Mesendoderm (in vitro differentiated cells): ENCODE measurements around the gene COG4. TPM values are rescaled to one million over a fixed set of nuclear protein-coding genes. Genes with fewer than 3 reads are reported as not detected.

Experiments
- DNase-seq: peaks from one replicate; pipeline ENCODE4 v3.0.0; 2013
- H2AK5ac ChIP-seq: 2 replicates; pipeline ENCODE4 v1.6.1; 2013; ENCODE audit warnings: low read length, inconsistent platforms
- H2BK120ac ChIP-seq: 2 replicates; pipeline ENCODE4 v1.6.1; 2013; ENCODE audit warnings: low read depth, mild to moderate bottlenecking, low read length, moderate library complexity, mixed read lengths
- H2BK15ac ChIP-seq: replicated peaks from 2 replicates; pipeline ENCODE4 v1.6.1; 2013; ENCODE audit warnings: low read depth, mild to moderate bottlenecking, moderate library complexity
- H2BK5ac ChIP-seq: 2 replicates; pipeline ENCODE4 v1.6.1; 2013; ENCODE audit warnings: low read length, inconsistent platforms
- H3K18ac ChIP-seq: 2 replicates; pipeline ENCODE4 v1.6.1; 2013; ENCODE audit warnings: mild to moderate bottlenecking, low read length, mixed read lengths
- H3K23ac ChIP-seq: one replicate; pipeline ENCODE4 v1.6.1; 2013; ENCODE audit warnings: low read length
- H3K27ac ChIP-seq: 2 replicates; pipeline ENCODE4 v1.5.1; 2013; ENCODE audit warnings: low read depth, mild to moderate bottlenecking, inconsistent platforms, low read length, moderate library complexity
- H3K27me3 ChIP-seq: 2 replicates; pipeline ENCODE4 v1.6.1; 2013; ENCODE audit warnings: low read length, control low read depth, mild to moderate bottlenecking, inconsistent platforms; ENCODE audit not compliant: insufficient read depth, poor library complexity
- H3K36me3 ChIP-seq: 2 replicates; pipeline ENCODE4 v1.6.1; 2013; ENCODE audit warnings: low read length, inconsistent platforms; ENCODE audit not compliant: control insufficient read depth, insufficient read depth
- H3K4ac ChIP-seq: one replicate; pipeline ENCODE4 v1.6.1; 2013; ENCODE audit warnings: low read depth, mild to moderate bottlenecking, low read length, moderate library complexity
- H3K4me1 ChIP-seq: 2 replicates; pipeline ENCODE4 v1.6.1; 2013; ENCODE audit warnings: low read depth, low read length, inconsistent platforms; ENCODE audit not compliant: control insufficient read depth
- H3K4me2 ChIP-seq: 2 replicates; pipeline ENCODE4 v1.6.1; 2013; ENCODE audit warnings: low read length
- H3K4me3 ChIP-seq: 2 replicates; pipeline ENCODE4 v1.5.1; 2013; ENCODE audit warnings: mild to moderate bottlenecking, low read length
- H3K56ac ChIP-seq: one replicate; pipeline ENCODE4 v1.6.1; 2013; ENCODE audit warnings: low read length
- H3K79me1 ChIP-seq: 2 replicates; pipeline ENCODE4 v1.6.1; 2013; ENCODE audit warnings: low read length, inconsistent platforms
- H3K79me2 ChIP-seq: 2 replicates; pipeline ENCODE4 v1.6.1; 2013; ENCODE audit warnings: mild to moderate bottlenecking, low read length; ENCODE audit not compliant: control insufficient read depth, insufficient read depth
- H3K9ac ChIP-seq: 2 replicates; pipeline ENCODE4 v1.6.1; 2013; ENCODE audit warnings: low read length, inconsistent platforms
- H4K5ac ChIP-seq: one replicate; pipeline ENCODE4 v1.6.1; 2013; ENCODE audit warnings: low read length
- H4K8ac ChIP-seq: one replicate; pipeline ENCODE4 v1.6.1; 2013; ENCODE audit warnings: low read depth, mild to moderate bottlenecking, control low read depth, low read length, moderate library complexity
- WGBS: extraction: QIAGEN DNeasy Blood & Tissue Kit; methylation state at CpG from one replicate; pipeline ENCODE4 v1.1.7; 2013; ENCODE audit warnings: low lambda C conversion rate, missing lambda C conversion rate; ENCODE audit not compliant: insufficient coverage; ENCODE audit errors: extremely low coverage; 5-methylcytosine and 5-hydroxymethylcytosine counted together
- polyA plus RNA-seq, 2 experiments: library from polyadenylated mRNA; stranded (reverse); fragments of 200-250 nt; gene quantifications; one replicate each; pipeline ENCODE4 v1.2.3, GENCODE V29; 2013

Gene COG4
- 23.8 TPM for polyA plus RNA-seq (2013, experiment 1 of 2)
- 24.5 TPM for polyA plus RNA-seq (2013, experiment 2 of 2)

- Histone ChIP-seq H2AK5ac (no peak within 1 kb of the TSS), H2BK120ac (no peak within 1 kb of the TSS), H4K8ac (peak within 1 kb of the TSS; percentile 97), H3K27ac (peak within 1 kb of the TSS; percentile 81), H3K27me3 (no peaks in the 10 kb centered on the region), H3K56ac (peak within 1 kb of the TSS; percentile 98), H2BK5ac (peak within 1 kb of the TSS; percentile 85), H3K36me3 (no peaks in the 10 kb centered on the region), H3K9ac (peak within 1 kb of the TSS; percentile 91), H3K4ac (peak within 1 kb of the TSS; percentile 93), H3K79me2 (peaks cover 45% of the 10 kb centered on the region), H3K79me1 (peaks cover 5% of the 10 kb centered on the region), H3K18ac (peak within 1 kb of the TSS; percentile 98), H3K4me1 (peaks cover 4% of the 10 kb centered on the region), H3K23ac (peak within 1 kb of the TSS; percentile 75), H4K5ac (peak within 1 kb of the TSS; percentile 68), H3K4me3 (peak within 1 kb of the TSS; percentile 77), H3K4me2 (peak within 1 kb of the TSS; percentile 64), H2BK15ac (no peak within 1 kb of the TSS)
- peak; percentile 91 for DNase-seq
- no CpG with 5 or more reads among the region's 36 CpGs for WGBS
These were observed at the start of gene COG4 for GRCh38 chr16:70523076-70523742. Gene COG4 (minus strand): TSS chr16:70523554. CDS start chr16:70523543, 11 bp downstream.

DNA sequence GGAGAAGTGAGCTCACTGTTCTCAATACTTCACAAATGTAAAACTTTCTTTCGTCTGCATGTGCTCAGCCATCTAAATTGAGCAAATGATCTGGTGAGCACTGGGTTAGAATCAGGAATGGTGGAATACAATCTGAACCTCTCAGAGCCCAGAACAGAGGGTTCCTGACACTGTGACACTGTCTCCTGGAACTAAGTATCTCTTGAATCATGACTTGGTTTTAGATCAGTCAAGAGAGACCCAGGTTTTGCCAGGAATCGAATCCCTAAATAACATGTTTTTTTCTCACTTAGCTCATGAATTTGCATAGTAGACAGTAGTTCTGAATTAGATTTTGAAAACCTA lies 49.5 kb upstream of the COG4 start:
- no peaks in the 10 kb centered on the region for H3K79me2 ChIP-seq
- H2AK5ac ChIP-seq = no peak overlapping the region
- H4K5ac ChIP-seq = no peak overlapping the region
- peaks cover 7% of the 10 kb centered on the region for H3K79me1 ChIP-seq
- H3K27ac ChIP-seq = no peak overlapping the region
- H3K4ac ChIP-seq = no peak overlapping the region
- H3K23ac ChIP-seq = no peak overlapping the region
- no peaks in the 10 kb centered on the region for H3K4me1 ChIP-seq
- no peak overlapping the region for H2BK15ac ChIP-seq
- WGBS = no CpG with 5 or more reads among the region's 2 CpGs
- H3K18ac ChIP-seq = no peak overlapping the region
- no peak for DNase-seq
- no peak overlapping the region for H2BK120ac ChIP-seq
- H3K9ac ChIP-seq = no peak overlapping the region
- H3K36me3 ChIP-seq = peaks cover 40% of the 10 kb centered on the region
- no peak overlapping the region for H3K4me2 ChIP-seq
- H3K27me3 ChIP-seq = no peaks in the 10 kb centered on the region
- no peak overlapping the region for H3K56ac ChIP-seq
- H3K4me3 ChIP-seq = no peak overlapping the region
- H4K8ac ChIP-seq = no peak overlapping the region
- H2BK5ac ChIP-seq = no peak overlapping the region

DNA sequence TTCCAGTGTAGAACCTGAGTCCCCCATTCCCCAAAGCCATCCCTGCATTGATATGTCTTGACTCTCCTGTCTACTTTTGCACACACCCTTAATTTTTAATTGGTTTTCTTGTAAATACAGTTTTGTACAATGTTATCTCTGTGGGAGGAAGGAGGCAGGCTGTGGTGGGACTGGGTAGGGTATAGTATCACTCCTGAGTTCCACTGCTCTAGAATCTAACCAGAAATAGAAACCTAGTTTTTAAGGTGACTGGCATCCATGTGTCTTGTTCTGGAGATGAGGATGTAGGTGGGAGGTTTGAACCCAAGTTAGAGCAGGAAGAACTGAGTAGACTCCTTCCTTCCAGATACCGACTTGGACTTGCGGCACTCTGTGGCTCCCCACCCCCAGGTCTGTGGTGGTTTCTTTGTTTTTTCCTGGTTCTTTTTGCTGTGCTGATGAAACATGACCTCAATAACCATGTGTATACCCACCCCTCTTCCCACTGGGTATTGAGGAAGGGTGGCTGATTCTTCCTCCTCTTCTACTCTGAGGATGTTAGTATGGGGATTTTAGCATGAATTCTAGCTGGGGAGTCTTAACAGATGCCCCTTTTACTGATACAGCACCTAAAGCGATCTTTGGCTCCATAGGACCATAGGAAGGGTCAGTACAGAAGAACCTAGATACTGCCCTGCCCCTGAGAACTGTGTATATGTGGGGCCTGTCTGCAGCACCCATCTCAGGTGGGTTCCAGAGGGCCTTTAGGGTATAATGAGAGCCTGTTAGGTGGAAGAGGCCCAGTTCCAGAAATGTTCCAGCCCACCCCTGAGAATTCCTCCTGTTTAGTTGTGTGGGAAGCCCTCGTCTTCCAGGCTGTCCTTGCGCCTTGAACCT lies 48.9 kb upstream of the COG4 start:
- H3K79me1 ChIP-seq = peaks cover 7% of the 10 kb centered on the region
- H3K27me3 ChIP-seq = no peaks in the 10 kb centered on the region
- H3K4me2 ChIP-seq = no peak overlapping the region
- H2BK120ac ChIP-seq = no peak overlapping the region
- H2AK5ac ChIP-seq = no peak overlapping the region
- no peak overlapping the region for H3K9ac ChIP-seq
- H3K79me2 ChIP-seq = no peaks in the 10 kb centered on the region
- no peak overlapping the region for H3K56ac ChIP-seq
- no peak overlapping the region for H4K5ac ChIP-seq
- no peak overlapping the region for H2BK15ac ChIP-seq
- no peaks in the 10 kb centered on the region for H3K4me1 ChIP-seq
- H3K23ac ChIP-seq = no peak overlapping the region
- H3K18ac ChIP-seq = no peak overlapping the region
- H3K27ac ChIP-seq = no peak overlapping the region
- no CpG with 5 or more reads among the region's 5 CpGs for WGBS
- no peak overlapping the region for H4K8ac ChIP-seq
- DNase-seq = no peak
- no peak overlapping the region for H3K4me3 ChIP-seq
- H3K4ac ChIP-seq = no peak overlapping the region
- H2BK5ac ChIP-seq = no peak overlapping the region
- peaks cover 41% of the 10 kb centered on the region for H3K36me3 ChIP-seq

DNA sequence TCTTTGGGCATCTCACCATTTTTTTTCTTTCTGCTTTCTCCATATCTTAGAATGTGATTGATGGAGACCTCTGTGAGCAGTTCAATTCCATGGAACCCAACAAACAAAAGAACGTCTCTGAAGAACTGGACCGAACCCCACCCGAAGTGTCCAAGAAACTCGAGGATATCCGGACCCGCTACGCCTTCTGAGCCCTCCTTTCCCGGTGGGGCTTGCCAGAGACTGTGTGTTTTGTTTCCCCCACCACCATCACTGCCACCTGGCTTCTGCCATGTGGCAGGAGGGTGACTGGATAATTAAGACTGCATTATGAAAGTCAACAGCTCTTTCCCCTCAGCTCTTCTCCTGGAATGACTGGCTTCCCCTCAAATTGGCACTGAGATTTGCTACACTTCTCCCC lies 48.3 kb upstream of the COG4 start:
- H3K56ac ChIP-seq = no peak overlapping the region
- H3K36me3 ChIP-seq = peaks cover 45% of the 10 kb centered on the region
- H3K4me3 ChIP-seq = no peak overlapping the region
- H3K27me3 ChIP-seq = no peaks in the 10 kb centered on the region
- no peak overlapping the region for H3K4me2 ChIP-seq
- H3K79me1 ChIP-seq = peaks cover 7% of the 10 kb centered on the region
- H3K79me2 ChIP-seq = no peaks in the 10 kb centered on the region
- H4K5ac ChIP-seq = no peak overlapping the region
- H2BK120ac ChIP-seq = no peak overlapping the region
- no peaks in the 10 kb centered on the region for H3K4me1 ChIP-seq
- no peak overlapping the region for H3K9ac ChIP-seq
- no peak overlapping the region for H2BK5ac ChIP-seq
- no peak overlapping the region for H3K23ac ChIP-seq
- H3K4ac ChIP-seq = no peak overlapping the region
- H3K27ac ChIP-seq = no peak overlapping the region
- WGBS = no CpG with 5 or more reads among the region's 8 CpGs
- no peak for DNase-seq
- no peak overlapping the region for H4K8ac ChIP-seq
- no peak overlapping the region for H2BK15ac ChIP-seq
- no peak overlapping the region for H2AK5ac ChIP-seq
- no peak overlapping the region for H3K18ac ChIP-seq

DNA sequence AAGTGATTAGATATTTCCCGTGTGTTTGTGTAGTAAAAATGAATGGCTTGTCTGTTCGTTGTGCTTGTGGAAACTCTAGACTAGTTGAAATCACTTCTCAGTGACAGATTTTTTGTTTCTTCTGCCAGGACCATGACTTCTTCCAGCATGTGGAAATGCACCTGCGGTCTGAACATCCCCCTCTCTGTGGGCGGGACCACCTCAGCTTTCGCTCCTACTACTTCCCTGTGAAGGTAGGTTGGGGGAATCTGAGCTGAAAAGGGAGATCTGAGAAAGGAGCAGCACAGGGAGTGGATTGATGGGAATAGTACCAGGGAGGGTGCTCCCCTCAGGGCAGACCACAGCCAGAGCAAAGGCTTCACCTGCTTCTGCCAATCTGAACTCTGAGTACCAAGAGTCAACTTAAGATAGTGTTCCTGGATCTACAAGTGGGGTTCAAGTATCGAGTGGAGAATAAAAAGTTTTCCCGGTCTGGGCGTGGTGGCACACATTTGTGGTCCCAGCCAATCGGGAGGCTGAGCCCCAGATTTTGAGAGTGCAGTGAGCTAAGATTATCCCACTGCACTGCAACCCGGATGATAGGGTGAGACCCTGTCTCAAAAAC lies 47.7 kb upstream of the COG4 start:
- H3K36me3 ChIP-seq = peaks cover 45% of the 10 kb centered on the region
- no CpG with 5 or more reads among the region's 10 CpGs for WGBS

More for the DNA sequence above, 47.7 kb upstream of the COG4 start:
- no peak overlapping the region for H2BK5ac ChIP-seq
- H3K4me1 ChIP-seq = no peaks in the 10 kb centered on the region
- no peak overlapping the region for H2BK120ac ChIP-seq
- no peak overlapping the region for H3K27ac ChIP-seq
- DNase-seq = no peak
- no peak overlapping the region for H3K4me2 ChIP-seq
- peaks cover 7% of the 10 kb centered on the region for H3K79me1 ChIP-seq
- no peak overlapping the region for H2BK15ac ChIP-seq
- H3K27me3 ChIP-seq = no peaks in the 10 kb centered on the region
- no peak overlapping the region for H3K56ac ChIP-seq
- no peak overlapping the region for H4K5ac ChIP-seq
- no peak overlapping the region for H3K23ac ChIP-seq
- H2AK5ac ChIP-seq = no peak overlapping the region
- no peak overlapping the region for H3K9ac ChIP-seq
- H3K4me3 ChIP-seq = no peak overlapping the region
- H4K8ac ChIP-seq = no peak overlapping the region
- H3K18ac ChIP-seq = no peak overlapping the region
- H3K79me2 ChIP-seq = no peaks in the 10 kb centered on the region
- H3K4ac ChIP-seq = no peak overlapping the region
